ENCODE measurements around the gene NF1.
"Not testable (repeated sequence)": the region's sequence is repeated elsewhere in the genome, so short reads cannot be mapped to it uniquely, and the experiment has no call there.

The NF1 gene

DNA sequence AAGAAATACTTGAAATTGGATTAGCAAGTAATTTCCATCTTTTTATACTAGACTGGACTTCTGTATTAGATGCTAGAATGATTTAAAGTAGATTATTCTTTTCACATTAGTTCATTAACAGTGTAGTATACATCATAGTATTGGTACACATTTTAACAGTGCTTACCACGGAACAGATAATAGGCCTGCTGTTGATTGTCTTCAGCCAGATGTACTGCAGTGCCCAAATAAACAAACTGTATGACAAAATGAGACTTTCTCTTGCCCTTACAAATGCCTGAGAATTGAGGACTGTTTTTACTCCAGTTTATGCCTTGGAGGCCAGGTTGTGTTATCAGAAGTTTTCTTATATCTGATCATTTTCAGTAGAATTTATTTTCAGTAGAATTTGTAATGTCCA lies 226.0 kb downstream of the NF1 start:
- Histone ChIP-seq H3K9me3 (replicated peaks; ENCODE audit: low read length) (no peaks in the 10 kb centered on the region), H3K4me3 (ENCODE audit: low read length) (peak overlapping the region; percentile 19), H3K9ac (ENCODE audit: low read depth, low read length) (peak overlapping the region; percentile 68), H3K36me3 (ENCODE audit: insufficient read depth, low read length) (no peaks in the 10 kb centered on the region), H3K4me1 (ENCODE audit: control insufficient read depth, insufficient read depth, low read length) (peaks cover 31% of the 10 kb centered on the region), H3K27me3 (ENCODE audit: control insufficient read depth, insufficient read depth, low read length) (no peaks in the 10 kb centered on the region), H3K4me2 (ENCODE audit: low read length) (peak overlapping the region; percentile 71)

DNA sequence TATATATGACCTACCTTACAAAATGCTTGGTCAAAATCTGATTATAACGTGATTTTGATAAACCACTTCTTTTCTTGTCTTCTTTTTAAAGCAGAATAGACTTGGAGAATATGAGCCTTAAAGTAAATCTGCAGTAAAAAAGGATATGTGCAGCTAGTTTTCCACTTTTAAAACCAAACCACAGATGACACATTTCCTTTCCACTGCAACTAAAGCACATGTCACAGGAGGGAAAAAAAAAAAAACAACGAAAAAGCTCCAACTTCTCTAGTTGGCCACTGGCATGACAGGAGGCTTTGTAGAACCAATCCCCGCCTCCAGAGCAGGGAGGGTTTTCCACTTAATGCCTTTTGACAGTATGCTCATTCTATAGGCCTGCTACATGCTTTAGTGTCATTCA lies 226.7 kb downstream of the NF1 start, which contains the start of gene EVI2A:
EVI2A (minus strand) TSS at position 142 of the 400 bp plus-strand sequence. CDS start 2,609 bp downstream, outside the sequence.
- H3K4me2 ChIP-seq (ENCODE audit: low read length) = peak within 1 kb of the TSS; percentile 71
- peak within 1 kb of the TSS; percentile 51 for H3K4me3 ChIP-seq (ENCODE audit: low read length)
- H3K4me1 ChIP-seq (ENCODE audit: control insufficient read depth, insufficient read depth, low read length) = peaks cover 31% of the 10 kb centered on the region
- H3K27me3 ChIP-seq (ENCODE audit: control insufficient read depth, insufficient read depth, low read length) = no peaks in the 10 kb centered on the region
- no peaks in the 10 kb centered on the region for H3K9me3 ChIP-seq (replicated peaks; ENCODE audit: low read length)
- peak within 1 kb of the TSS; percentile 68 for H3K9ac ChIP-seq (ENCODE audit: low read depth, low read length)
- H3K36me3 ChIP-seq (ENCODE audit: insufficient read depth, low read length) = no peaks in the 10 kb centered on the region

DNA sequence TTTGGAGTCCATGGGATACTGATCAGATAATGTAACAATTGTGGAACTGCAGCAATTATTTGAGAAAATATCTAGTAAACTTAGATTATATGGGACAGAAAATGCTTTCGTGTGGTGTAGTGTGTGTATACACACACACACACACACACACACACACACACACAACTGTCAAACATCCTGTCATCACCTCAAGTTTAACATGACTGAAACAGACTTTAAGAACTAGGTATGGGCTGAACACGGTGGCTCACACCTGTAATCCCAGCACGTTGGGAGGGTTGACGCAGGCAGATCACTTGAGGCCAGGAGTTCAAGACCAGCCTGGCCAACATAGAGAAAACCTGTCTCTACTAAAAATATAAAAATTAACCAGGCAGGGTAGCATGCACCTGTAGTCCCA lies 227.2 kb downstream of the NF1 start:
- Histone ChIP-seq H3K4me2 (ENCODE audit: low read length) (no peak overlapping the region), H3K4me3 (ENCODE audit: low read length) (no peak overlapping the region), H3K27me3 (ENCODE audit: control insufficient read depth, insufficient read depth, low read length) (no peaks in the 10 kb centered on the region), H3K36me3 (ENCODE audit: insufficient read depth, low read length) (no peaks in the 10 kb centered on the region), H3K9ac (ENCODE audit: low read depth, low read length) (no peak overlapping the region), H3K9me3 (replicated peaks; ENCODE audit: low read length) (no peaks in the 10 kb centered on the region), H3K4me1 (ENCODE audit: control insufficient read depth, insufficient read depth, low read length) (peaks cover 31% of the 10 kb centered on the region)

DNA sequence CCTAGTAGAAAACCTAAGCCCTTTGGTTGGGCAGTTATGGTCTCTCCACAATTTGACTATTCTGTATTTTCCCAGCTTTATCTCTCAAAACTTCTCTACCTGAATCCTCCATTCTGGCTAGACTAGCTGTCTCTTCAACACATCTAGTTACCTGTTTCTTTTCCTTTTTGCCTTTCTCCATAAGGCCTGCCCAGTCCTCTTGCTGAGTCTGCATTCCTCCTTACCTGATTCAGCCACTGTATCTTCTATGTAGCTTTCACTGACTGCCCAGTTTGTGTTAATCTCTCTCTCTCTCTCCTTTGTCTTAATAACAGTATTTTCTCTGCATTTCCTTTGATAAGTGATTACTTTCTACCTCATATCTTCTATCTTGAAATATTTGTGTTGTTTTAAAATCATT lies 228.8 kb downstream of the NF1 start:
- Histone ChIP-seq H3K4me3 (ENCODE audit: low read length) (no peak overlapping the region), H3K9me3 (replicated peaks; ENCODE audit: low read length) (no peaks in the 10 kb centered on the region)

DNA sequence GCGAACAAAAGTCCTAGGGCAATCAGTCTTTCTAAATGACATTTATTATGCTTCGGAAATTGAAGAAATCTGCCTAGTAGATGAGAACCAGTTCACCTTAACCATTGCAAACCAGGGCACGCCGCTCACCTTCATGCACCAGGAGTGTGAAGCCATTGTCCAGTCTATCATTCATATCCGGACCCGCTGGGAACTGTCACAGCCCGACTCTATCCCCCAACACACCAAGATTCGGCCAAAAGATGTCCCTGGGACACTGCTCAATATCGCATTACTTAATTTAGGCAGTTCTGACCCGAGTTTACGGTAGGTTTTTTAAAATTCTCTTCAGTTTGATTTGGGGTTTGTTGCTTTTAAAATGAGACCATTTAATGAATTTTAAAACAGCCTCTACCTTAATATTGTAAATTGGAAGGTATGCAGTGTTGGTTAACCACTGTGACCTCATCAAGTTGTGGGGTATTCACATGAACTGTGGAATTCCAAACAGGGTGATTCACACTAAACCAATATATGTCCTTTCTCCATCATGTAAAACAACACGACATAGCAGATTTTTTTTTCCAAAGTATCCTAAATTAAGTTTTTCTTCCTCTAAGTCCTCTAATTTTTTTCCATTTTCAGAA lies 232.9 kb downstream of the NF1 start:
- Histone ChIP-seq H3K4me1 (ENCODE audit: control insufficient read depth, insufficient read depth, low read length) (peaks cover 17% of the 10 kb centered on the region), H3K4me2 (ENCODE audit: low read length) (peak overlapping the region; percentile 65), H3K36me3 (ENCODE audit: insufficient read depth, low read length) (peaks cover 5% of the 10 kb centered on the region), H3K9me3 (replicated peaks; ENCODE audit: low read length) (no peaks in the 10 kb centered on the region), H3K4me3 (ENCODE audit: low read length) (peak overlapping the region; percentile 21), H3K27me3 (ENCODE audit: control insufficient read depth, insufficient read depth, low read length) (no peaks in the 10 kb centered on the region), H3K9ac (ENCODE audit: low read depth, low read length) (peak overlapping the region; percentile 60)

More for the DNA sequence above, 228.8 kb downstream of the NF1 start:
- no peak overlapping the region for H3K9ac ChIP-seq (ENCODE audit: low read depth, low read length)
- H3K4me1 ChIP-seq (ENCODE audit: control insufficient read depth, insufficient read depth, low read length) = peaks cover 36% of the 10 kb centered on the region
- H3K4me2 ChIP-seq (ENCODE audit: low read length) = no peak overlapping the region
- H3K27me3 ChIP-seq (ENCODE audit: control insufficient read depth, insufficient read depth, low read length) = no peaks in the 10 kb centered on the region
- peaks cover 5% of the 10 kb centered on the region for H3K36me3 ChIP-seq (ENCODE audit: insufficient read depth, low read length)

DNA sequence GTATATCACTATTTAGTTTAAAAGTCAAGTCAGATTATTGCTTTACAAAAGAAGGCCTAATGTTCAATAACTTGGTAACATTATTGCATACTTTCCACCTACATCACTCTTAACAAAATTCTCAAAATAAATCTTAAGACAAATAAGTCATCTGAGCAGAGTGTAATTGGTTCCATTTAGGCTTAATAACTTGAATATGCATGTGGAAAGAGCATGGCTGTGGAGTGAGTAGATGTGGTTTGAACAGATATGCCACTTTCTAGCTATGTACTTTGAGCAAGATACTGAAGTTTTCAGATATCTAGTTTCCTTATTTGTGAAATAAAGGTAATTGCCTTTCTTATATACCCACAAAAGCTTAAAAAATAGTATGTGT lies 233.4 kb downstream of the NF1 start:
- peaks cover 5% of the 10 kb centered on the region for H3K36me3 ChIP-seq (ENCODE audit: insufficient read depth, low read length)
- peak overlapping the region; percentile 60 for H3K9ac ChIP-seq (ENCODE audit: low read depth, low read length)
- H3K9me3 ChIP-seq (replicated peaks; ENCODE audit: low read length) = no peaks in the 10 kb centered on the region
- peak overlapping the region; percentile 21 for H3K4me3 ChIP-seq (ENCODE audit: low read length)
- H3K4me1 ChIP-seq (ENCODE audit: control insufficient read depth, insufficient read depth, low read length) = peaks cover 17% of the 10 kb centered on the region
- H3K27me3 ChIP-seq (ENCODE audit: control insufficient read depth, insufficient read depth, low read length) = no peaks in the 10 kb centered on the region
- H3K4me2 ChIP-seq (ENCODE audit: low read length) = peak overlapping the region; percentile 45

DNA sequence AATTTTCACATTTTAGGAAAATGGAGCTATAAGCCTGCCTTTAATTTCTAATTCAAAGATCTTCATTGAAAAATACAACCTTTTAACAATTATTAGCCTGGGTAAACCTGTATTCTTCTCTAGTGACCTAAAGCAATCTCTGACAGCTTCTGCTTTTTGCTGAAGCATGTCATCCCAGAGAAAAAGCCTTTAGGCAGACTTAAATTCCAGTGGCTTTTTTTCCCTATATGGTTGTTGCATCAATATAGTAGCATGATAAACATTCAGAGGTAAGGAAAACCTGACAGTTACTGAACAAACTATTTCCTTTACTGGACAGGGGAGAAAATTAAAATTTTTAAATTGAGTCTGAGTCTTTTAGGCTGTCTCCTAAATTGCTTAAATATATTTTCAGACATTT lies 234.4 kb downstream of the NF1 start:
- Histone ChIP-seq H3K9me3 (replicated peaks; ENCODE audit: low read length) (no peaks in the 10 kb centered on the region), H3K36me3 (ENCODE audit: insufficient read depth, low read length) (peaks cover 5% of the 10 kb centered on the region), H3K4me3 (ENCODE audit: low read length) (no peak overlapping the region), H3K27me3 (ENCODE audit: control insufficient read depth, insufficient read depth, low read length) (no peaks in the 10 kb centered on the region), H3K4me2 (ENCODE audit: low read length) (no peak overlapping the region), H3K4me1 (ENCODE audit: control insufficient read depth, insufficient read depth, low read length) (peaks cover 17% of the 10 kb centered on the region), H3K9ac (ENCODE audit: low read depth, low read length) (no peak overlapping the region)

DNA sequence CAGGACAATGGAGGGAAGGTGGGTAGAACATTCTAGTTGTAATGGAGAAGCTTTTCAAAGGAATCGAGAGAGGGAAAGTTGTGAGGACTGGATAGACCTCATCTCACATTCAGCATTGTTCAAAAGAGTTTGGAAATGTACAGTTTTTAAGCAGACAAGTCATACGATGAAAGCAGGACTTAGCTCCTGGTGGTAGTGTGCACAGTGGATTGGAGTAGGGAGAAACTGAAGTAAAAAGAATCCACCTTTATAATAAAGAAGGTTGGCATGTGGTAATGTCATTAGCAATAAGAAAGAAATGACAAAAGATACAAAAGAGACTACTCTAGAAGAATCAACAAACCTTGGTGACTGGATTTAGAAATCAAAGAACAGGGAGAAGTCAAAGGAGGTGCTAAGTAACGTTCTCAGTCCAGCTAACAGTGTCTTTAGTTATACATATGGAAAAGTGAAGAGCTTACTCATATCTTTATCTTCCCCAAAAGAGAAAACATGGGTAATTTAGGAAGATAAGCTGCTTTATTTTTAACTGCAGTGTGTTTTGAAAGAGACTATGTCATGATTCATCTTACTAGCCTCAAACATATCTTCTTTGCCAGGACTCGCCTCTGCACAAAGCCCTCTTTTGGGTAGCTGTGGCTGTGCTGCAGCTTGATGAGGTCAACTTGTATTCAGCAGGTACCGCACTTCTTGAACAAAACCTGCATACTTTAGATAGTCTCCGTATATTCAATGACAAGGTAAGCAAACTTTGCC lies 245.3 kb downstream of the NF1 start:
- Histone ChIP-seq H3K4me2 (ENCODE audit: low read length) (peak overlapping the region; percentile 8), H3K4me1 (ENCODE audit: control insufficient read depth, insufficient read depth, low read length) (peaks cover 12% of the 10 kb centered on the region), H3K9me3 (replicated peaks; ENCODE audit: low read length) (no peaks in the 10 kb centered on the region), H3K27me3 (ENCODE audit: control insufficient read depth, insufficient read depth, low read length) (no peaks in the 10 kb centered on the region), H3K9ac (ENCODE audit: low read depth, low read length) (no peak overlapping the region), H3K36me3 (ENCODE audit: insufficient read depth, low read length) (peaks cover 45% of the 10 kb centered on the region), H3K4me3 (ENCODE audit: low read length) (no peak overlapping the region)

DNA sequence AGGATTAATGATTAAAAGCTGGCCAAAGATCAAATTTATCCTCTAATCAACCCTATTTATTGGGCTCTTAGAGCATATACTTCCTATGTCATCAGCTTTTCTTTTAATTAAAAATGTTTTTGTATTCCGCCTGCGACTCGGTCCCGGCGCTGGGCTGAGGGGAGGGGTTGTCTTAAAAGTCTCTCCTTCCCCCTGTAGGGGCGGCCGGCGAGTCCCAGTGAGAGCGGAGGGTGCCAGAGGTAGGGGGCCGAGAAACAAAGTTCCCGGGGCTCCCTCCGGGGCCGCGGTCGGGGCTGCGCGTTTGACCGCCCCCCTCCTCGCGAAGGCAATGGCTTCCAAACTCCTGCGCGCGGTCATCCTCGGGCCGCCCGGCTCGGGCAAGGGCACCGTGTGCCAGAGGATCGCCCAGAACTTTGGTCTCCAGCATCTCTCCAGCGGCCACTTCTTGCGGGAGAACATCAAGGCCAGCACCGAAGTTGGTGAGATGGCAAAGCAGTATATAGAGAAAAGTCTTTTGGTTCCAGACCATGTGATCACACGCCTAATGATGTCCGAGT lies 250.5 kb downstream of the NF1 start:
- H3K9me3 ChIP-seq (replicated peaks; ENCODE audit: low read length); H3K4me1 ChIP-seq (ENCODE audit: control insufficient read depth, insufficient read depth, low read length); H3K27me3 ChIP-seq (ENCODE audit: control insufficient read depth, insufficient read depth, low read length); H3K4me2 ChIP-seq (ENCODE audit: low read length); H3K9ac ChIP-seq (ENCODE audit: low read depth, low read length); H3K4me3 ChIP-seq (ENCODE audit: low read length): not testable (repeated sequence)
- peaks cover 36% of the 10 kb centered on the region for H3K36me3 ChIP-seq (ENCODE audit: insufficient read depth, low read length)

DNA sequence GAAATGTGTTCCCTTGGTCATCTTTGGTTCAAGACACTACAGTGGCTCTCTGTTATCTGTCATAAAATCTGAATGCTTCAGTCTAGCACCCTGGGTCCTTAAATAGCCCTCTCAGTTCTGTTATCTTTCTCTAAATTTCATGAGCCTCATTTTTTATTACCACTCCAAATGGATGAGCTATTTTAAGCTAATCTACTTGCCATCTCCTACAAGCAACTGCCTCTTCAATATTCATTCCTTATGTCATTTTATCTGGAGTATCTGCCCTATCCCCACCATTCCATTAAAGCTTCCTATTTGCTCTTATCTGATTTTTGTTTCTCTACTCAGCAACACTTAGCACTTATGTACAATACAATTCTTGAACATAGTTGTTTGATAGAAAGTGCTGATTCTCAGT lies 254.7 kb downstream of the NF1 start:
- no peaks in the 10 kb centered on the region for H3K9me3 ChIP-seq (replicated peaks; ENCODE audit: low read length)
- H3K27me3 ChIP-seq (ENCODE audit: control insufficient read depth, insufficient read depth, low read length) = no peaks in the 10 kb centered on the region
- H3K4me1 ChIP-seq (ENCODE audit: control insufficient read depth, insufficient read depth, low read length) = no peaks in the 10 kb centered on the region
- H3K4me2 ChIP-seq (ENCODE audit: low read length) = no peak overlapping the region
- H3K36me3 ChIP-seq (ENCODE audit: insufficient read depth, low read length) = peaks cover 34% of the 10 kb centered on the region
- no peak overlapping the region for H3K4me3 ChIP-seq (ENCODE audit: low read length)
- no peak overlapping the region for H3K9ac ChIP-seq (ENCODE audit: low read depth, low read length)

DNA sequence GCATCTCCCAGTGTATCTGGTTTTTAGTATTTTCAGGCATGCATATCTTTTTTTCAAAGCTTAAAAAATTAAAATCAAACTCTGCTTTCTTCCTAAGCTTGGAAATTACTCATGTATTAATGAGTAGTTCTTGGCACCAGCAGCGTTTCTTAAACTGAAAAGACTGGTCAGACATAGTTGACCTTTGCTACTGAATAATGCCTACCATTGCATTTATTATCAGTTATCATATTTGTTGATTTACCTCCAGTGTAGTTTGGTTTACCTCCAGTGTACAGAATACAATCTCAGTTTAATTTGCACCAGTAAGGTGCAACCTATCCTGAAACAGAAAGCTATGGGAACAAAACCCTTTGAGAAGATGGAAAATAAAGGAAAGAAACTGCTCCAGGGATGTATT lies 261.2 kb downstream of the NF1 start:
- no peak overlapping the region for H3K4me3 ChIP-seq (ENCODE audit: low read length)

More for the DNA sequence above, 261.2 kb downstream of the NF1 start:
- Histone ChIP-seq H3K4me1 (ENCODE audit: control insufficient read depth, insufficient read depth, low read length) (no peaks in the 10 kb centered on the region), H3K9ac (ENCODE audit: low read depth, low read length) (no peak overlapping the region), H3K4me2 (ENCODE audit: low read length) (no peak overlapping the region), H3K36me3 (ENCODE audit: insufficient read depth, low read length) (peaks cover 36% of the 10 kb centered on the region), H3K9me3 (replicated peaks; ENCODE audit: low read length) (no peaks in the 10 kb centered on the region), H3K27me3 (ENCODE audit: control insufficient read depth, insufficient read depth, low read length) (no peaks in the 10 kb centered on the region)

All from skeletal muscle satellite cell (primary cell).